Islet of Langerhans (tissue), 1 donor: Measurements from ENCODE around the gene KLK10.
"Not testable (repeated sequence)": the region's sequence is repeated elsewhere in the genome, so short reads cannot be mapped to it uniquely, and the experiment has no call there.

Source experiments
- FAIRE-seq: peaks from one replicate; lab custom pipeline; 2011; peaks lifted over from hg19 to GRCh38; lab: Jason Lieb, UNC

Gene KLK10

GRCh38 chr19:51001515-51001914 is 18.0 kb downstream of the KLK10 start, which contains the start of gene KLK8:
Gene KLK8 (minus strand): TSS chr19:51001604. CDS start chr19:51001167, 437 bp downstream.
- FAIRE-seq = no peak

GRCh38 chr19:51000981-51001380 is 18.5 kb downstream of the KLK10 start:
- FAIRE-seq = no peak

- no peak for FAIRE-seq
Measured at GRCh38 chr19:51000426-51000825, 19.1 kb downstream of the KLK10 start.

- FAIRE-seq = no peak
Measured at GRCh38 chr19:50998686-50999085, 20.8 kb downstream of the KLK10 start.

GRCh38 chr19:50998061-50998460 is 21.4 kb downstream of the KLK10 start:
- FAIRE-seq = no peak

- FAIRE-seq = no peak
Measured at GRCh38 chr19:50994129-50994528, 25.4 kb downstream of the KLK10 start.

- no peak for FAIRE-seq
Measured at GRCh38 chr19:50992666-50993035, 26.9 kb downstream of the KLK10 start.

GRCh38 chr19:50984416-50984815 is 35.1 kb downstream of the KLK10 start:
- FAIRE-seq = not testable (repeated sequence)

GRCh38 chr19:50983625-50984292 is 35.8 kb downstream of the KLK10 start, which contains the start of gene KLK7:
Gene KLK7 (minus strand): TSS chr19:50983917. CDS start chr19:50982399, 1,518 bp downstream.
- FAIRE-seq = no peak

GRCh38 chr19:50982186-50982585 is 37.3 kb downstream of the KLK10 start:
- FAIRE-seq = no peak

GRCh38 chr19:50981587-50982146 is 37.8 kb downstream of the KLK10 start:
- no peak for FAIRE-seq

- FAIRE-seq = no peak
Measured at GRCh38 chr19:50980208-50980607, 39.3 kb downstream of the KLK10 start.

GRCh38 chr19:50979758-50980157 is 39.8 kb downstream of the KLK10 start:
- FAIRE-seq = no peak

GRCh38 chr19:50978772-50979390 is 40.6 kb downstream of the KLK10 start:
- FAIRE-seq = no peak

GRCh38 chr19:50977626-50978025 is 41.9 kb downstream of the KLK10 start:
- FAIRE-seq = no peak

- FAIRE-seq = no peak
Measured at GRCh38 chr19:50975766-50976165, 43.7 kb downstream of the KLK10 start.

- no peak for FAIRE-seq
Measured at GRCh38 chr19:50974702-50975556, 44.6 kb downstream of the KLK10 start.

GRCh38 chr19:50972795-50973376 is 46.6 kb downstream of the KLK10 start:
- FAIRE-seq = no peak

GRCh38 chr19:50969810-50970209 is 49.7 kb downstream of the KLK10 start:
- not testable (repeated sequence) for FAIRE-seq

GRCh38 chr19:50969413-50969760 is 50.1 kb downstream of the KLK10 start, which contains the start of gene KLK6:
Gene KLK6 (minus strand): TSS chr19:50969591. CDS start chr19:50968104, 1,487 bp downstream.
- no peak for FAIRE-seq

GRCh38 chr19:50968716-50969412 is 50.6 kb downstream of the KLK10 start:
- FAIRE-seq = no peak
